H1 (cell line): Measurements from ENCODE around the gene LYPD6B. TPM values are rescaled to one million over a fixed set of nuclear protein-coding genes. Genes with fewer than 3 reads are reported as not detected.

Experiments used
- CTCF ChIA-PET: fragments of 300-600 bp; sonication (Branson Sonifier 250); formaldehyde crosslinking; loops from one replicate; lab custom pipeline; 2021; ENCODE audit not compliant: partially characterized antibody; lab: Charles Lee
- POLR2A ChIA-PET: fragments of 300-600 bp; sonication (Branson Sonifier 250); formaldehyde crosslinking; loops from one replicate; lab custom pipeline; 2021; ENCODE audit warnings: inconsistent platforms; ENCODE audit not compliant: partially characterized antibody; lab: Charles Lee
- DNase-seq, 2 experiments: peaks; one replicate each; pipeline versions ENCODE4 v3.0.0 to v3.0.0-alpha.2; 2010 to 2022; ENCODE audit warnings: low spot score in 2 of 2, low read depth in 1 of 2, mixed read lengths in 1 of 2
- FAIRE-seq: peaks from 2 replicates; lab custom pipeline; 2011; peaks lifted over from hg19 to GRCh38; lab: Jason Lieb, UNC
- H2AFZ ChIP-seq: 2 replicates; pipeline ENCODE4 v1.8.1; 2012; ENCODE audit warnings: low read length, inconsistent platforms
- H2AK5ac ChIP-seq: 2 replicates; pipeline ENCODE4 v1.6.1; 2013; ENCODE audit warnings: low read depth, low read length
- H2BK120ac ChIP-seq: replicated peaks from 2 replicates; pipeline ENCODE3; 2013; ENCODE audit warnings: low read depth, low read length, inconsistent platforms
- H2BK12ac ChIP-seq: 2 replicates; pipeline ENCODE4 v1.6.1; 2013; ENCODE audit warnings: low read depth, low read length
- H2BK15ac ChIP-seq: 2 replicates; pipeline ENCODE4 v1.6.1; 2013; ENCODE audit warnings: low read length
- H2BK20ac ChIP-seq: 2 replicates; pipeline ENCODE4 v1.6.1; 2013; ENCODE audit warnings: low read length
- H2BK5ac ChIP-seq: 2 replicates; pipeline ENCODE4 v1.6.1; 2013; ENCODE audit warnings: low read depth, low read length
- H3K14ac ChIP-seq: 2 replicates; pipeline ENCODE4 v1.6.1; 2013; ENCODE audit warnings: inconsistent platforms; ENCODE audit not compliant: insufficient read length
- H3K18ac ChIP-seq: 2 replicates; pipeline ENCODE4 v1.6.1; 2013; ENCODE audit warnings: low read length; ENCODE audit errors: extremely low read depth
- H3K23ac ChIP-seq: 2 replicates; pipeline ENCODE4 v1.6.1; 2013; ENCODE audit warnings: inconsistent platforms; ENCODE audit not compliant: insufficient read length
- H3K23me2 ChIP-seq: 2 replicates; pipeline ENCODE4 v1.6.1; 2013; ENCODE audit warnings: low read depth, low read length
- H3K27ac ChIP-seq: 2 replicates; pipeline ENCODE4 v1.6.1; 2011; ENCODE audit warnings: low read depth, low read length, inconsistent platforms
- H3K27me3 ChIP-seq, 4 experiments: replicated peaks in 1 of 4; 1 replicate in 1 of 4; 2 replicates in 3 of 4; pipeline versions ENCODE4 v1.6.1 to v1.8.1; 2011 to 2013; ENCODE audit warnings: low read length in 3 of 4, mild to moderate bottlenecking in 3 of 4, inconsistent platforms in 2 of 4, mixed read lengths in 2 of 4, moderate library complexity in 1 of 4; ENCODE audit not compliant: control insufficient read depth in 3 of 4, insufficient read depth in 3 of 4; ENCODE audit errors: extremely low read depth in 1 of 4
- H3K36me3 ChIP-seq, 4 experiments: 2 replicates each; pipeline versions ENCODE4 v1.6.1 to v1.8.1; 2011 to 2013; ENCODE audit warnings: mild to moderate bottlenecking in 4 of 4, low read length in 3 of 4, moderate library complexity in 2 of 4, control low read depth in 1 of 4, inconsistent platforms in 1 of 4; ENCODE audit not compliant: insufficient read depth in 4 of 4, control insufficient read depth in 2 of 4
- H3K4ac ChIP-seq: replicated peaks from 2 replicates; pipeline ENCODE3; 2013; ENCODE audit warnings: low read length, low read depth, mixed read lengths, inconsistent platforms; ENCODE audit not compliant: insufficient read length
- H3K4me1 ChIP-seq, 4 experiments: replicated peaks in 1 of 4; 1 replicate in 1 of 4; 2 replicates in 3 of 4; pipeline versions ENCODE4 v1.6.1 to v1.8.1; 2011 to 2013; ENCODE audit warnings: low read length in 3 of 4, inconsistent platforms in 2 of 4, mixed read lengths in 1 of 4; ENCODE audit not compliant: insufficient read depth in 4 of 4, control insufficient read depth in 3 of 4
- H3K4me2 ChIP-seq, 2 experiments: 2 replicates each; pipeline versions ENCODE4 v1.6.1 to v1.8.1; 2011 to 2013; ENCODE audit warnings: low read depth in 2 of 2, low read length in 2 of 2, control low read depth in 1 of 2, inconsistent platforms in 1 of 2, mild to moderate bottlenecking in 1 of 2; ENCODE audit not compliant: insufficient read depth in 1 of 2
- H3K4me3 ChIP-seq, 4 experiments: fragments of 200-600, 300-600 bp in 1 of 4; sonication (generic), shearing (Covaris generic), sonication (Bioruptor Twin) in 1 of 4; 2 replicates each; pipeline versions ENCODE4 v1.5.1 to v1.8.1; 2011 to 2016; ENCODE audit warnings: low read length in 4 of 4, low read depth in 3 of 4, control low read depth in 2 of 4, inconsistent platforms in 2 of 4, mild to moderate bottlenecking in 2 of 4, mixed read lengths in 1 of 4, moderate library complexity in 1 of 4; ENCODE audit not compliant: insufficient read depth in 2 of 4; ENCODE audit errors: extremely low read depth in 1 of 4
- H3K56ac ChIP-seq: replicated peaks from 2 replicates; pipeline ENCODE3; 2013; ENCODE audit warnings: low read depth, mild to moderate bottlenecking, mixed read lengths, low read length, inconsistent platforms; ENCODE audit not compliant: insufficient read length
- H3K79me1 ChIP-seq: 2 replicates; pipeline ENCODE4 v1.6.1; 2013; ENCODE audit warnings: low read depth, low read length, control low read depth
- H3K79me2 ChIP-seq, 2 experiments: 2 replicates each; pipeline versions ENCODE4 v1.6.1 to v1.8.1; 2012 to 2013; ENCODE audit warnings: low read length in 2 of 2, mild to moderate bottlenecking in 2 of 2, inconsistent platforms in 1 of 2; ENCODE audit not compliant: insufficient read depth in 2 of 2, control insufficient read depth in 1 of 2
- H3K9ac ChIP-seq, 4 experiments: replicated peaks in 1 of 4; 1 replicate in 1 of 4; 2 replicates in 3 of 4; pipeline versions ENCODE4 v1.6.1 to v1.8.1; 2011 to 2013; ENCODE audit warnings: low read depth in 3 of 4, low read length in 3 of 4, control low read depth in 2 of 4, mild to moderate bottlenecking in 2 of 4, moderate library complexity in 2 of 4, inconsistent platforms in 1 of 4; ENCODE audit errors: extremely low read depth in 1 of 4
- H3K9me3 ChIP-seq, 2 experiments: 2 replicates each; pipeline versions ENCODE4 v1.6.1 to v1.8.1; 2012 to 2013; ENCODE audit warnings: mild to moderate bottlenecking in 2 of 2, moderate library complexity in 2 of 2, control low read depth in 1 of 2, inconsistent platforms in 1 of 2, low read depth in 1 of 2, low read length in 1 of 2, mixed read lengths in 1 of 2; ENCODE audit not compliant: insufficient read depth in 2 of 2
- H4K20me1 ChIP-seq, 2 experiments: replicated peaks in 1 of 2; 2 replicates each; pipeline versions ENCODE3 to v1.8.1; 2011 to 2013; ENCODE audit warnings: inconsistent platforms in 2 of 2, low read length in 2 of 2, mild to moderate bottlenecking in 1 of 2; ENCODE audit not compliant: insufficient read depth in 2 of 2, control insufficient read depth in 1 of 2
- H4K5ac ChIP-seq: 2 replicates; pipeline ENCODE4 v1.6.1; 2013; ENCODE audit warnings: low read length, low read depth, mixed read lengths, inconsistent platforms; ENCODE audit not compliant: insufficient read length
- H4K8ac ChIP-seq: 2 replicates; pipeline ENCODE4 v1.8.0; 2013; ENCODE audit warnings: mild to moderate bottlenecking, moderate library complexity, low read length, inconsistent platforms; ENCODE audit not compliant: insufficient read depth; ENCODE audit errors: extremely low read depth
- H4K91ac ChIP-seq: replicated peaks from 2 replicates; pipeline ENCODE3; 2013; ENCODE audit warnings: low read length, mixed read lengths, inconsistent platforms; ENCODE audit not compliant: insufficient read length
- ASH2L ChIP-seq: fragments of 200-600, 300-600 bp; sonication (generic); IDR thresholded peaks from one replicate; pipeline ENCODE4 v1.7.1; 2017; ENCODE audit warnings: low read length
- CBX5 ChIP-seq: fragments of 300-800, 300-1000 bp; sonication (generic); IDR thresholded peaks from 2 replicates; pipeline ENCODE4 v1.7.1; 2016; ENCODE audit warnings: antibody characterized with exemption, low read length, low read depth
- NRF1 ChIP-seq: IDR thresholded peaks from 2 replicates; pipeline ENCODE4 v1.6.1; 2011; ENCODE audit warnings: mild to moderate bottlenecking, low read depth, low read length, improper control_type of control experiment
- RAD21 ChIP-seq, 2 experiments: IDR thresholded peaks in 1 of 2; conservative IDR thresholded peaks in 1 of 2; 2 replicates each; pipeline ENCODE4 v1.6.1; 2011; ENCODE audit warnings: low read depth in 2 of 2, low read length in 2 of 2, improper control_type of control experiment in 1 of 2, inconsistent platforms in 1 of 2, mild to moderate bottlenecking in 1 of 2, moderate library complexity in 1 of 2
- SP2 ChIP-seq: IDR thresholded peaks from 2 replicates; pipeline ENCODE4 v1.6.1; 2012; ENCODE audit warnings: mild to moderate bottlenecking, low read length, inconsistent platforms
- WGBS, 2 experiments: shearing (Covaris generic) in 1 of 2; methylation state at CpG; one replicate each; pipeline versions ENCODE4 v1.1.6 to v1.1.7; 2013 to 2015; ENCODE audit warnings: low lambda C conversion rate in 2 of 2, mixed read lengths in 2 of 2, inconsistent platforms in 1 of 2, low coverage in 1 of 2, missing lambda C conversion rate in 1 of 2; ENCODE audit not compliant: insufficient replicate concordance in 2 of 2, insufficient coverage in 1 of 2, insufficient read length in 1 of 2; ENCODE audit errors: extremely low coverage in 1 of 2, missing lambda C conversion rate in 1 of 2; 5-methylcytosine and 5-hydroxymethylcytosine counted together
- polyA plus RNA-seq, 7 experiments: library from polyadenylated mRNA; depleted of rRNA in 3 of 7; stranded (reverse) in 5 of 7; unstranded in 2 of 7; fragments of >200 nt in 5 of 7; fragments of 200-250 nt in 2 of 7; gene quantifications; 1 replicate in 5 of 7; 2 replicates in 1 of 7; 4 replicates in 1 of 7; pipeline versions ENCODE4 v1.2.1 to v1.2.3, GENCODE V29; 2011 to 2013; ENCODE audit warnings: missing spikeins in 2 of 7, mixed read lengths in 2 of 7
- total RNA-seq: library from RNA; stranded (reverse); fragmentation: NEBNext Ultra II Directional; extraction: Animal tissue kit (Norgen Biotek cat#: 25700); gene quantifications from 2 replicates; pipeline ENCODE4 v1.2.1, GENCODE V29; 2021
- TF ChIP-seq, protein P1 (sequence below), 3 experiments: IDR thresholded peaks; 1 replicate in 2 of 3; 2 replicates in 1 of 3; pipeline versions ENCODE4 v1.5.1 to v1.6.1; 2011; ENCODE audit warnings: low read length in 3 of 3, mild to moderate bottlenecking in 3 of 3, inconsistent platforms in 2 of 3, low read depth in 1 of 3, moderate library complexity in 1 of 3; ENCODE audit not compliant: insufficient read depth in 1 of 3; ENCODE audit errors: control extremely low read depth in 1 of 3
- TF ChIP-seq, protein P2 (sequence below): IDR thresholded peaks from 2 replicates; pipeline ENCODE4 v1.6.1; 2012; ENCODE audit warnings: low read length, inconsistent platforms

The LYPD6B gene
- total and polyA plus RNA-seq, 2 of the 8 experiments (the other 6 are each of a cell fraction or from before 2014, with no cell fraction given): 2.2 to 3.5 TPM

DNA sequence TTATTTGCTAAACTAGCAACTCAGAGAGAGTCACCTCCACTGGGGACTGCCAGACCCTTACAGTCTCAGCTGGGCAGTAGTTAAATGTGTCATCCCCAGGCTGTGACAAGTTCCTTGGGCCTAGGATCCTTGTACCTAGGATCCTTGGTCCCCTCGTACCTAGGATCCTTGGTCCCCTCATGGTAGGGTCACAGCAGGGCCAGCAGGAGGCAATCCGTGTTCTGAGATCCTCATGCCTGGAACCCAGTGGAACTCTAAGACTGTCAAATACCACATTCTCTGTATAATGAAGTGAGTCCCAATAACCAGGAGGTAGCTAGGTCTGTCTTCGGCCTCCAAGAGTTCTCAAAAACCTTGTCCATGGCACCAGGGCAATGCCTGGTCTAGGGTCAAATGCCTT lies 60.8 kb downstream of the LYPD6B start:
- H3K4me2 ChIP-seq: no peak overlapping the region
- POLR2A ChIA-PET: no interaction called here
- H3K4me1 ChIP-seq: no peaks in the 10 kb centered on the region
- FAIRE-seq: no peak
- H3K14ac ChIP-seq: no peak overlapping the region
- 65% methylated on average over 3 of the region's 3 CpGs; no CpG with 5 or more reads in 1 of the 2 experiments for WGBS, 2 experiments
- H2BK20ac ChIP-seq: no peak overlapping the region
- H3K9me3 ChIP-seq: no peaks in the 10 kb centered on the region
- H4K8ac ChIP-seq: no peak overlapping the region
- H2AK5ac ChIP-seq: peak overlapping the region; percentile 17; the same call in 1 of the 2 replicates
- no peak for DNase-seq
- H2AFZ ChIP-seq: no peak overlapping the region
- H3K79me2 ChIP-seq: no peaks in the 10 kb centered on the region
- H4K20me1 ChIP-seq: no peaks in the 10 kb centered on the region
- no peak overlapping the region for H3K4ac ChIP-seq
- H3K4me3 ChIP-seq: no peak overlapping the region
- H3K23me2 ChIP-seq: no peaks in the 10 kb centered on the region
- H3K27me3 ChIP-seq: no peaks in the 10 kb centered on the region
- H2BK120ac ChIP-seq: no peak overlapping the region
- no peak overlapping the region for H3K23ac ChIP-seq
- H3K79me1 ChIP-seq: no peaks in the 10 kb centered on the region
- no peak overlapping the region for H2BK5ac ChIP-seq
- H3K18ac ChIP-seq: no peak overlapping the region
- H3K56ac ChIP-seq: no peak overlapping the region
- H3K9ac ChIP-seq: no peak overlapping the region
- H2BK15ac ChIP-seq: no peak overlapping the region
- no peaks in the 10 kb centered on the region for H3K36me3 ChIP-seq
- H2BK12ac ChIP-seq: no peak overlapping the region
- H4K91ac ChIP-seq: no peak overlapping the region
- CTCF ChIA-PET: interaction anchor here (1.0 to 4.7 kb wide), 4 partner anchors 11 to 211 kb away, joined by 3 to 24 read pairs (median 6); no protein-coding TSS in a partner anchor
- H3K27ac ChIP-seq: no peak overlapping the region
- H4K5ac ChIP-seq: no peak overlapping the region
- TF ChIP-seq NRF1: no peak
- TF ChIP-seq ASH2L: no peak
- peak; percentile 38 to 56 for TF ChIP-seq RAD21 (IDR thresholded peaks at IDR 0.05 in 1 of 2, conservative IDR thresholded peaks at IDR 0.05 in 1 of 2; ENCODE audit: low read depth in 2 of 2, low read length in 2 of 2)
- TF ChIP-seq, protein P1, sequence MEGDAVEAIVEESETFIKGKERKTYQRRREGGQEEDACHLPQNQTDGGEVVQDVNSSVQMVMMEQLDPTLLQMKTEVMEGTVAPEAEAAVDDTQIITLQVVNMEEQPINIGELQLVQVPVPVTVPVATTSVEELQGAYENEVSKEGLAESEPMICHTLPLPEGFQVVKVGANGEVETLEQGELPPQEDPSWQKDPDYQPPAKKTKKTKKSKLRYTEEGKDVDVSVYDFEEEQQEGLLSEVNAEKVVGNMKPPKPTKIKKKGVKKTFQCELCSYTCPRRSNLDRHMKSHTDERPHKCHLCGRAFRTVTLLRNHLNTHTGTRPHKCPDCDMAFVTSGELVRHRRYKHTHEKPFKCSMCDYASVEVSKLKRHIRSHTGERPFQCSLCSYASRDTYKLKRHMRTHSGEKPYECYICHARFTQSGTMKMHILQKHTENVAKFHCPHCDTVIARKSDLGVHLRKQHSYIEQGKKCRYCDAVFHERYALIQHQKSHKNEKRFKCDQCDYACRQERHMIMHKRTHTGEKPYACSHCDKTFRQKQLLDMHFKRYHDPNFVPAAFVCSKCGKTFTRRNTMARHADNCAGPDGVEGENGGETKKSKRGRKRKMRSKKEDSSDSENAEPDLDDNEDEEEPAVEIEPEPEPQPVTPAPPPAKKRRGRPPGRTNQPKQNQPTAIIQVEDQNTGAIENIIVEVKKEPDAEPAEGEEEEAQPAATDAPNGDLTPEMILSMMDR (IDR thresholded peaks at IDR 0.05; ENCODE audit: control extremely low read depth in 1 of 3, insufficient read depth in 1 of 3, low read depth in 1 of 3, low read length in 3 of 3): peak; percentile 28 to 37 (median 36); a peak in 2 of 4 replicates
- TF ChIP-seq, protein P2, sequence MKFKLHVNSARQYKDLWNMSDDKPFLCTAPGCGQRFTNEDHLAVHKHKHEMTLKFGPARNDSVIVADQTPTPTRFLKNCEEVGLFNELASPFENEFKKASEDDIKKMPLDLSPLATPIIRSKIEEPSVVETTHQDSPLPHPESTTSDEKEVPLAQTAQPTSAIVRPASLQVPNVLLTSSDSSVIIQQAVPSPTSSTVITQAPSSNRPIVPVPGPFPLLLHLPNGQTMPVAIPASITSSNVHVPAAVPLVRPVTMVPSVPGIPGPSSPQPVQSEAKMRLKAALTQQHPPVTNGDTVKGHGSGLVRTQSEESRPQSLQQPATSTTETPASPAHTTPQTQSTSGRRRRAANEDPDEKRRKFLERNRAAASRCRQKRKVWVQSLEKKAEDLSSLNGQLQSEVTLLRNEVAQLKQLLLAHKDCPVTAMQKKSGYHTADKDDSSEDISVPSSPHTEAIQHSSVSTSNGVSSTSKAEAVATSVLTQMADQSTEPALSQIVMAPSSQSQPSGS: no peak
- no peak for TF ChIP-seq SP2
- no peak for TF ChIP-seq CBX5
